ACHN (cell line): ENCODE data around the gene MEN1.

ENCODE experiments used
- DNase-seq: peaks from one replicate; pipeline ENCODE4 v3.0.0-alpha.2; 2015
- in situ Hi-C: cut with HindIII; loops from 2 replicates; pipeline ENCODE4 v1.10.0; 2017; ENCODE audit warnings: low sequenced_read_pairs, low pct_ligation_motif_present, low pct_unique_long_range_greater_than_20kb

Gene MEN1

GRCh38 chr11:64809781-64810241 is 540 bp downstream of the MEN1 start:
- in situ Hi-C loops = no loop called here
- DNase-seq = peak; percentile 5

GRCh38 chr11:64805481-64805880 is 4.9 kb downstream of the MEN1 start:
- in situ Hi-C loops = no loop called here
- no peak for DNase-seq

GRCh38 chr11:64804346-64805210 is 5.8 kb downstream of the MEN1 start:
- no peak for DNase-seq
- in situ Hi-C loops = no loop called here

- in situ Hi-C loops = no loop called here
- no peak for DNase-seq
Observed at GRCh38 chr11:64803846-64804345, 6.5 kb downstream of the MEN1 start.

- DNase-seq = peak; percentile 83
- in situ Hi-C loops = no loop called here
Observed at GRCh38 chr11:64803158-64803845, 7.0 kb downstream of the MEN1 start, which contains the start of gene MAP4K2. TSS of gene MAP4K2 (minus strand) at chr11:64803214. CDS start at chr11:64803149, 65 bp downstream.

GRCh38 chr11:64802370-64803157 is 7.8 kb downstream of the MEN1 start:
- in situ Hi-C loops = no loop called here
- no peak for DNase-seq

GRCh38 chr11:64801561-64802369 is 8.6 kb downstream of the MEN1 start:
- in situ Hi-C loops = no loop called here
- DNase-seq = no peak

GRCh38 chr11:64801158-64801464 is 9.2 kb downstream of the MEN1 start:
- in situ Hi-C loops = no loop called here
- DNase-seq = no peak

- in situ Hi-C loops = no loop called here
- no peak for DNase-seq
Observed at GRCh38 chr11:64800303-64801157, 9.8 kb downstream of the MEN1 start.

- in situ Hi-C loops = no loop called here
- DNase-seq = no peak
Observed at GRCh38 chr11:64799623-64800302, 10.6 kb downstream of the MEN1 start.

GRCh38 chr11:64799256-64799622 is 11.1 kb downstream of the MEN1 start:
- DNase-seq = no peak
- in situ Hi-C loops = no loop called here

- DNase-seq = no peak
- in situ Hi-C loops = no loop called here
Observed at GRCh38 chr11:64796757-64797541, 13.4 kb downstream of the MEN1 start.

GRCh38 chr11:64796047-64796756 is 14.1 kb downstream of the MEN1 start:
- in situ Hi-C loops = no loop called here
- DNase-seq = no peak

- in situ Hi-C loops = no loop called here
- no peak for DNase-seq
Observed at GRCh38 chr11:64794526-64794925, 15.8 kb downstream of the MEN1 start.

GRCh38 chr11:64793271-64794160 is 16.8 kb downstream of the MEN1 start:
- in situ Hi-C loops = no loop called here
- DNase-seq = no peak
